HG02943 (cell line): ENCODE results near the gene GSK3A.

Source experiments
- ATAC-seq: cut with Tn5 transposase; IDR thresholded peaks from one replicate; pipeline ENCODE4 v1.9.1; 2021; ENCODE audit warnings: mild to moderate bottlenecking, low read depth, moderate library complexity; ENCODE audit not compliant: unreplicated experiment

GSK3A gene

GRCh38 chr19:42242512-42243409 is at the start of gene GSK3A:
TSS of gene GSK3A (minus strand) at chr19:42242602. CDS start at chr19:42242465, 137 bp downstream.
- peak; percentile 57 for ATAC-seq

- ATAC-seq, result no peak
These were observed 49.0 kb upstream of the GSK3A start for GRCh38 chr19:42291435-42291810.

GRCh38 chr19:42290523-42291434 is 48.4 kb upstream of the GSK3A start:
- no peak for ATAC-seq

GRCh38 chr19:42290136-42290522 is 47.7 kb upstream of the GSK3A start:
- ATAC-seq, result no peak

GRCh38 chr19:42289556-42290041 is 47.2 kb upstream of the GSK3A start:
- no peak for ATAC-seq

GRCh38 chr19:42288881-42289555 is 46.6 kb upstream of the GSK3A start:
- ATAC-seq, result no peak

- ATAC-seq, result no peak
These were observed 46.0 kb upstream of the GSK3A start for GRCh38 chr19:42288387-42288786.

- ATAC-seq, result no peak
These were observed 45.4 kb upstream of the GSK3A start for GRCh38 chr19:42287827-42288107.

GRCh38 chr19:42287017-42287826 is 44.8 kb upstream of the GSK3A start:
- no peak for ATAC-seq

- ATAC-seq, result no peak
These were observed 44.1 kb upstream of the GSK3A start for GRCh38 chr19:42286349-42287016.

- ATAC-seq, result no peak
These were observed 43.6 kb upstream of the GSK3A start for GRCh38 chr19:42285988-42286348.

- ATAC-seq, result no peak
These were observed 43.1 kb upstream of the GSK3A start for GRCh38 chr19:42285541-42285941.

GRCh38 chr19:42284591-42285341 is 42.4 kb upstream of the GSK3A start:
- no peak for ATAC-seq

GRCh38 chr19:42284066-42284501 is 41.7 kb upstream of the GSK3A start:
- ATAC-seq, result peak; percentile 14

- peak; percentile 31 for ATAC-seq
These were observed 41.0 kb upstream of the GSK3A start for GRCh38 chr19:42283188-42284065.

GRCh38 chr19:42282819-42283187 is 40.4 kb upstream of the GSK3A start:
- no peak for ATAC-seq

GRCh38 chr19:42281827-42282762 is 39.7 kb upstream of the GSK3A start:
- ATAC-seq, result no peak
